Measurements from ENCODE around the gene CELF5. TPM values are rescaled to one million over a fixed set of nuclear protein-coding genes. Genes with fewer than 3 reads are reported as not detected.

CELF5 gene
- total RNA-seq, 1 experiment from 2014 or later: 2.5 TPM

DNA sequence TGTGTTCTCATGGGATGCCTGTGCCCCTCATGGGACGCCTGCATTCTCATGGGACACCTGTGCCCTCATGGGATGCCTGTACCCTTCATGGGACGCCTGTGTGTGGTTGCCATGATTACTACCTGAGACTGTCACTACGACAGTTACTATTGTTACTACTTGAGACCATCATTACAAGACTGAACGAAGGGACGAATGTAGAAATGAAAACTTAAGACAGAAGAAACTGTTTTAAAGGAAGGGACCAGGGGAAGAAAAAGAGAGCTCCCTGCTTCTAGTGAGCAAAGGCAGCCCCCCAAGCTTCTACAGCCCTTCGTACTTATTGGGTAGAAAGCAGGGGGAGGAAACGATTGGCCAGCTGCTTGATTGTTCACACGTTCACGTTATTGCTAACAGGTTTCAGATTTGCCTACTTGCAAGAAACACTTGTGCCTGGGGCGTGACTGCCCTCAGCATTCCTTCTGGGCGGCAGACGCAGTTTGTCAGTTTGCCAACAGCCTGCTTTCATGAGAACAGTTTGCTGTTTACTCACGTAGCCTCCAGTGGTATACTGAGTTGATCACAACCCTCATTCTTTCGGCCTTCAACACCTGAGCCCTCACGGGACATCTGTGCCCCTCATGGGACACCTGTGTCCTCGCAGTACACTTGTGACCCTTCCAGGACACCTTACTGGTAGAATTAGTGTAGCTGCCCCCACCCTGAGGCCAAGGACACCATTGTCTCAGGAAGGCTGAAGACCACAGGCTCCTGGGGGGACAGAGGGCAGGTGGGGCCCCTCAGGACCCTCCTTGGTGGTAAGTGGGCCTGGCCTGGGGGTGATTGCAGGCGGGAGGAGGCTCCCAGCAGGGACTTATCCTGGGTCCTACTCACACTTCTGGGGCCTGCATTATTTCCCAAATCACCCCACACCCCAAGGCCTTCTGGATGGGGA, 48.4 kb upstream of the CELF5 start:
- RAD21 ChIA-PET (ENCODE audit: low non-redundant PET in 1 of 2, low total read pairs in 2 of 2, uncharacterized antibody in 2 of 2, unreplicated experiment in 2 of 2): no interaction called here
- Histone ChIP-seq H3K9me2 (ENCODE audit: insufficient read depth) (no peaks in the 10 kb centered on the region), H3K9me3 (ENCODE audit: control insufficient read depth in 1 of 2, insufficient read depth in 1 of 2, low read depth in 1 of 2, low read length in 2 of 2) (no peaks in the 10 kb centered on the region), H3K4me3 (replicated peaks in 1 of 2; ENCODE audit: low read depth in 1 of 2, low read length in 2 of 2) (peak overlapping the region; percentile 28 to 45), H3K36me3 (ENCODE audit: control insufficient read depth in 1 of 2, insufficient read depth in 2 of 2, low read length in 2 of 2) (no peaks in the 10 kb centered on the region), H4K20me1 (ENCODE audit: insufficient read depth) (no peaks in the 10 kb centered on the region), H3K27ac (ENCODE audit: low read depth, low read length) (peak overlapping the region; percentile 82), H3K79me2 (ENCODE audit: insufficient read depth, low read length) (no peaks in the 10 kb centered on the region), H3K4me1 (ENCODE audit: control insufficient read depth in 1 of 2, insufficient read depth in 2 of 2, low read length in 2 of 2) (peaks cover 23 to 32% of the 10 kb centered on the region in 2 experiments), H3K4me2 (ENCODE audit: low read length) (peak overlapping the region; percentile 80), H3K27me3 (ENCODE audit: insufficient read depth, low read length) (no peaks in the 10 kb centered on the region), H2AFZ (ENCODE audit: low read depth, low read length, poor library complexity, severe bottlenecking) (no peak overlapping the region), H3K9ac (ENCODE audit: low read length) (peak overlapping the region; percentile 64)
- peak; percentile 30; the same call in 1 of the 2 replicates for TF ChIP-seq CBX3 (IDR thresholded peaks at IDR 0.05; ENCODE audit: low read depth)
- peak; percentile 53; the same call in 1 of the 2 replicates for TF ChIP-seq POLR2AphosphoS5 (IDR thresholded peaks at IDR 0.05; ENCODE audit: low read depth, low read length)
- TF ChIP-seq ZNF274 (IDR thresholded peaks at IDR 0.05; ENCODE audit: low read depth, low read length): no peak
- TF ChIP-seq POLR2A (IDR thresholded peaks at IDR 0.05; ENCODE audit: borderline replicate concordance, extremely low read depth, insufficient read depth, insufficient read length): no peak
- no peak for TF ChIP-seq CEBPB (IDR thresholded peaks at IDR 0.05; ENCODE audit: low read depth)
- TF ChIP-seq FOSL1 (IDR thresholded peaks at IDR 0.05; ENCODE audit: low read depth): no peak
- no peak for TF ChIP-seq ELF1 (IDR thresholded peaks at IDR 0.05; ENCODE audit: borderline replicate concordance, low read depth)
- TF ChIP-seq, protein P1, sequence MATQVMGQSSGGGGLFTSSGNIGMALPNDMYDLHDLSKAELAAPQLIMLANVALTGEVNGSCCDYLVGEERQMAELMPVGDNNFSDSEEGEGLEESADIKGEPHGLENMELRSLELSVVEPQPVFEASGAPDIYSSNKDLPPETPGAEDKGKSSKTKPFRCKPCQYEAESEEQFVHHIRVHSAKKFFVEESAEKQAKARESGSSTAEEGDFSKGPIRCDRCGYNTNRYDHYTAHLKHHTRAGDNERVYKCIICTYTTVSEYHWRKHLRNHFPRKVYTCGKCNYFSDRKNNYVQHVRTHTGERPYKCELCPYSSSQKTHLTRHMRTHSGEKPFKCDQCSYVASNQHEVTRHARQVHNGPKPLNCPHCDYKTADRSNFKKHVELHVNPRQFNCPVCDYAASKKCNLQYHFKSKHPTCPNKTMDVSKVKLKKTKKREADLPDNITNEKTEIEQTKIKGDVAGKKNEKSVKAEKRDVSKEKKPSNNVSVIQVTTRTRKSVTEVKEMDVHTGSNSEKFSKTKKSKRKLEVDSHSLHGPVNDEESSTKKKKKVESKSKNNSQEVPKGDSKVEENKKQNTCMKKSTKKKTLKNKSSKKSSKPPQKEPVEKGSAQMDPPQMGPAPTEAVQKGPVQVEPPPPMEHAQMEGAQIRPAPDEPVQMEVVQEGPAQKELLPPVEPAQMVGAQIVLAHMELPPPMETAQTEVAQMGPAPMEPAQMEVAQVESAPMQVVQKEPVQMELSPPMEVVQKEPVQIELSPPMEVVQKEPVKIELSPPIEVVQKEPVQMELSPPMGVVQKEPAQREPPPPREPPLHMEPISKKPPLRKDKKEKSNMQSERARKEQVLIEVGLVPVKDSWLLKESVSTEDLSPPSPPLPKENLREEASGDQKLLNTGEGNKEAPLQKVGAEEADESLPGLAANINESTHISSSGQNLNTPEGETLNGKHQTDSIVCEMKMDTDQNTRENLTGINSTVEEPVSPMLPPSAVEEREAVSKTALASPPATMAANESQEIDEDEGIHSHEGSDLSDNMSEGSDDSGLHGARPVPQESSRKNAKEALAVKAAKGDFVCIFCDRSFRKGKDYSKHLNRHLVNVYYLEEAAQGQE (IDR thresholded peaks at IDR 0.05; ENCODE audit: low read depth): no peak
- TF ChIP-seq SP1 (IDR thresholded peaks at IDR 0.05; ENCODE audit: low read depth): peak; percentile 56
- TF ChIP-seq, protein P2, sequence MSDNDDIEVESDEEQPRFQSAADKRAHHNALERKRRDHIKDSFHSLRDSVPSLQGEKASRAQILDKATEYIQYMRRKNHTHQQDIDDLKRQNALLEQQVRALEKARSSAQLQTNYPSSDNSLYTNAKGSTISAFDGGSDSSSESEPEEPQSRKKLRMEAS (IDR thresholded peaks at IDR 0.05): peak; percentile 59
- intact Hi-C loops (cut with micrococcal nuclease): no loop called here
- CTCF ChIA-PET: no interaction called here
- ATAC-seq: peak; percentile 31
- peak; percentile 65 for DNase-seq (ENCODE audit: low read depth, low spot score)
- TSS peak; percentile 78 for BruUV-seq (replicated peaks)
- POLR2A ChIA-PET: no interaction called here

Data from HCT116 (cell line).